ENCODE results near the gene DPH1.
A peak's percentile ranks its signal among the peaks of the same experiment; 100 is the strongest.

DPH1 gene

DNA sequence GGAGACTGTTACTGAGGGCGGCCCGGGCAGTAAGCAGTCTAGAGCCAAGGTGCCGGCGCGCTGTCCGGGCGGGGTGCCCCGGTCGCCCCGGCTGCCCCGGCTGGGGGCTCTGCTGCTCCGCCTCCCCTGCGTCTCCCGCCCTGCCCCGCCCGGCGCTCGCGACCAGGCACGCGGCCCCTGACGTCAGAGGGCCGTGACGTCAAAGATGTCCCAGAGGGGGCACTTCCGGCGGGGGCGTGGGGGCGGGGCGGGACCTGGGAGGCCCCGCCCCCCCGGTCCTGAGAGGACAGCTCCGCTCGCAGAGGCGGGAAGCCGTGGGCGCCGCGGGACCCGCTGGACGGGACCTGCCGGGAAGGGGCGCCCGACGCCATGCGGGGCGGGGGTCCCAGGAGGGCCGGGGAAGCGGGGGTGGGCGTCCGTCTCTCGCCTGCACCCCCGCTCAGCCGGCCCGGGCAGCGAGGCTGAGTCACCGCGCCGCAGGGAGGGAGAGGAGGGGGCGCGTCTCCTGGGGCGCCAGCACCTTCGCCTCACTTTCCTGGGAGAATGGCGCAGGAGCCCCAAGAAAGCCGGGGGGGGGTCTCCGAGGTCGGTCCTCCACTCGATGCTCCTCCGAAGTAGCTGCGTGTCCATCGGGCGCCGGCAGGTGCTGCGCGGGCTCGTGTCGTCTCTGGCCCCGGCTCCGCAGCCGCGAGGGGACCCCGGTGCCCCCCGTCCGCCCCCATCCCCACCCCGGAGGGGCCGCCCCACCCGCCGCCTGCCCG is 20.5 kb downstream of the DPH1 start:
- peak; percentile 75 for DNase-seq

DNA sequence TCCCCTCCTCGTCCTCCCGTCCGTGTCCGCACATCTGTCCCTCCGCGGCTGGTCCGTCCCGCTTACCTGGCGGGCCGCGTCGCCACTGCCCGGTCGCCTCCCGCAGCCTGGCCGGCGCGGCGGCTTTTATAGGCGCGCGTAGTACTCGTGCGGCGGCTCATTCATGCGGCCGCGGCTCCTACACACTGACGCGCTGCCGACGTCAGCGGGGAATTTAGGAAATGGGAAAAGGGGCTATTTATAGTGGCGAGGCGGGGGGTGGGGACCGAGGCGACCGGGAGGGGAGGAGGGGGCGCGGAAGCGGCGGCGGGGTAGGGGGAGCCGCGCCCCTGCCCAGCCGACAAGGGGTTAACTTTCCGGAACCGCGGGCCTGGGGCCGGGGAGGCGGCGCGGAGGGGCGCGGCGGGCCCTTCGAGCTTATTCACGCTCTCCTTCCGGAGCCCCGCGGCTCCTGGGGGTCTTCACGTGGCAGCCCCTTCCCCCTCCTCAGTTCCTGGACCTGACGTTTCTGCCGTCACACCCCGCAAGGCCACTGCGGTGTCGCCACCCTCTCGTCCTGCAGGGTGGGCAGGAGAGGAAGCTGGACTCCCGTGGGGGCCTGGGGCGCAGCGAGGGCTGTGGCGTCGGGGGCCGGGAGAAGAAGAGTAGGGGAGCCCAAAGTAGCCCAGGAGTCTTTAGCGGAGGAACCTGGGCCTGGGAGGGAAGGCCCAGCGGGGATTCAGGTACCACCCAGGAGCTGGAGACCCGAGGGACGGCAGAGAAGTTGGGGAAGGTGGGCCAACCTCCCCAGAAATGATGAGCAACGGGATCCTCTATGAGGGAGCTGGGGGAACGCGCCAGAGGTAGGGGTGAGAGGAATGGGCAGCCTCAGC is 21.3 kb downstream of the DPH1 start:
- DNase-seq: peak; percentile 24

DNA sequence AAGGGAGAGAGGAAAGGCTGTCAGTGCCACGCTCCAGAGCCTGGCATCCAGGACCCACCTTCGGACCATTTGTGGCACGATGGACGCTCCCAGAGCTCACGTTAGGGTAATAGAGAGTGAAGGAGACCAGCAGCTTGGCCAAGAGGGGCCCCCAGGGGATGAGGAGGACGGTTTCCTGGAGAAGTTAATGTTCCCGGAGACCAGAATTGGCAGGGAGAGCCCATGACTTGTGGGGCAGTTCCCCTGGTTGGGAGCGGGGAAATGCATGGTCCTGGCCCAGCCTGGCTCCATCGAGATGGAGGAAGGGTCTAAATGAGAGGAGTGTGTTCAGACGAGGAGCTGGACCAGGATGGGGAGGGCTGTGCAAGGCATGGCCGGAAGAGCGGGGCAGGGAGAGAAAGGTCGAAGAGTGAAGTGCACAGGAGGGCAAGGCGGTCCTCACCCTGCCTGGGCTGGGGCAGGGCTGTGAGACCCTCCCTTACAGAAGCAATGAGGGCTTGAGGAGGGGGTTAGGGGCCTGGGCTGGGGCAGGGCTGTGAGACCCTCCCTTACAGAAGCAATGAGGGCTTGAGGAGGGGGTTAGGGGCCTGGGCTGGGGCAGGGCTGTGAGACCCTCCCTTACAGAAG is 22.1 kb downstream of the DPH1 start:
- DNase-seq: no peak

DNA sequence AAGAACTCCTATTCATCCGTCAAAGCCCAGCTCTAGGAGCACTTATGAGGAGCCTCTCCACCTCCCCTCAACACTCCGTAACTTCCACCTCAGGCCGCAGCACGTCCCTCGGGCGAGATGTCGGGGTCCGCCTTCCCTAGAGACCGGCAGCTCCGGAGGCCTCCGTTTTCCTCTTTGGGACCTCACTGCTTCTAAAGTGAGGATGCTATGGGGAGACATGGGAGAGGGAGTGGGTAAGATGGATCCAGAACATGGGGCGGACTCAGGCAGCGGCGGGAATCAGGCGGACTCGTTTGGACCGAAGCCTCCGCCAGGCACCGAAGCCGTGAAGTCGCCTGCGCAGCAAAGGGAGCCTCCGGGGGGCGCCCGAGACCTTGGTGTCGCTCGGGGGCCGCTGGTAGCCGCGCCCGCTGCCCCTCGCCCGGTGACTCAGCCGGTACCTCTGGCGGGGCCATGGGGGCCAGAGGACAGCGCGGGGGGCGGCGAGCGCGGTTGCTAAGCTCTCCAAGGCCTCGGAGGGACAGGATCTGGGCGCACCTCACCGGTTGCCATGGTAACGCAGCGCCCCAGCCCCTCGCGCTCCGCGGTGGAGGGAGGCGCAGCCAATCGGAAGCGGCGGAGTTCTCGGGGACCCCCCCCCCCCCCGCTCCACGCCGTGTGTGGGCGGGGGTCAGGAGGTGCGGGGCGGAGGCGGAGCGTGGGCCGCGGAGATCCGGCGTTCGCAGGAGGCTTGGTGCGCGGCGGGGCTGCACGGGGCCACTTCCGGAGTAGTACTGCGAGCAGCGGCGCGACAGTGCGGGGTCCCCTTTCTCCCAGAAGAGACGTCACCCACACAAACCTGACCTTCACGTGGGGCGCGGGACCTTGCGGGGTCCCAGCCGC is 23.7 kb downstream of the DPH1 start:
- peak; percentile 80 for DNase-seq

DNA sequence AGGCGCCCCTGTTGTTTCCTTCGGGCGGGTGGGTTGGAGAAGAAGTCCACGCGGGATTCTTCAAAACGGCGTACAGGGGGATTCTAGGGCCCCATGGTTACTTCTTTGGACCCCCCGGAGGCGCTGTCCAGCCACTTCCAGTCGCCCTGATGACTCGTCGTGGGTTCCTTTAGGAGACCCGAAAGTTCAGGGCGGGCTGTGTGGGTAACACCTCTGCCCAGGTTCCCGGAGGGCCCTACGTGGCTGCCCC is 24.2 kb downstream of the DPH1 start:
- DNase-seq: no peak

DNA sequence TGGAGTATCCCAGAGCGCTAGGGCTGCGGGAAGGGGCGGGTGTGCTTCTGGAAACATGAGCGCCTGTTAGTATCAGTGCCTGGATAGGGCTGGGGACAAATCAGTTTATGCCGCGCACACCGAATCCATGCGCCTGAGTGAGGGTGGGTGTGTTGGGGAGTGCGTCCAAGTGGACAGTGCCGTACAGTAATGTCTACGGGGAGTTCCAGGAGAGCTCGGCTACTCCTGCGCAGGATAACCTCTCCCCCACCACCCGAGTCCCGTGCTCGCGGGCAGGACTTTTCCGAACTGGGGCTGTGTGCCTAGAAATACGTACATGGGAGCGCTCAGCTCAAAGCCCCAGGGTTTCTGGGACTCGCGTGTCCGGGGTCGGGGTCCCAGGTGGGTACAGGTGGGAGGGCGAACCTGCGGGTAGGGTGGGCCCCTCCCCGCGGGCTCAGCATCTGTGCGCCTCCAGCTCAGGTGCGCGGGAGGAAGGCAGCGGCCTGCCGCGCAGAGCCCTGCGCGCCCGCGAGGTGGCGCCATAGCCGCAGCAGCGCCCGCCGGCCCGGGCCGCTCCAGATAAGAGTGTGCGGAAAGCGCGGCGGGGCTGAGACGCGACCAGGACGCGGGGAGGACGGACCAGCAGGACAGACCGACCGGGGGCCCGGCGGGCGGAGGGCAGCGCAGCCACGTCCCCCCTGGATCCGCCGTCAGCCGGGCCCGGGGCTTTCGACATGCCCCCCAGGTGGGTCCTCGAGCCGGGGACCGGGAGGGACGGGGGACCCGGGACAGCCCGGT is 24.7 kb downstream of the DPH1 start, which contains the start of gene HIC1:
HIC1 (plus strand) TSS at position 592 of the 780 bp plus-strand sequence. CDS start 1,588 bp downstream, outside the sequence.
- peak; percentile 83 for DNase-seq

DNA sequence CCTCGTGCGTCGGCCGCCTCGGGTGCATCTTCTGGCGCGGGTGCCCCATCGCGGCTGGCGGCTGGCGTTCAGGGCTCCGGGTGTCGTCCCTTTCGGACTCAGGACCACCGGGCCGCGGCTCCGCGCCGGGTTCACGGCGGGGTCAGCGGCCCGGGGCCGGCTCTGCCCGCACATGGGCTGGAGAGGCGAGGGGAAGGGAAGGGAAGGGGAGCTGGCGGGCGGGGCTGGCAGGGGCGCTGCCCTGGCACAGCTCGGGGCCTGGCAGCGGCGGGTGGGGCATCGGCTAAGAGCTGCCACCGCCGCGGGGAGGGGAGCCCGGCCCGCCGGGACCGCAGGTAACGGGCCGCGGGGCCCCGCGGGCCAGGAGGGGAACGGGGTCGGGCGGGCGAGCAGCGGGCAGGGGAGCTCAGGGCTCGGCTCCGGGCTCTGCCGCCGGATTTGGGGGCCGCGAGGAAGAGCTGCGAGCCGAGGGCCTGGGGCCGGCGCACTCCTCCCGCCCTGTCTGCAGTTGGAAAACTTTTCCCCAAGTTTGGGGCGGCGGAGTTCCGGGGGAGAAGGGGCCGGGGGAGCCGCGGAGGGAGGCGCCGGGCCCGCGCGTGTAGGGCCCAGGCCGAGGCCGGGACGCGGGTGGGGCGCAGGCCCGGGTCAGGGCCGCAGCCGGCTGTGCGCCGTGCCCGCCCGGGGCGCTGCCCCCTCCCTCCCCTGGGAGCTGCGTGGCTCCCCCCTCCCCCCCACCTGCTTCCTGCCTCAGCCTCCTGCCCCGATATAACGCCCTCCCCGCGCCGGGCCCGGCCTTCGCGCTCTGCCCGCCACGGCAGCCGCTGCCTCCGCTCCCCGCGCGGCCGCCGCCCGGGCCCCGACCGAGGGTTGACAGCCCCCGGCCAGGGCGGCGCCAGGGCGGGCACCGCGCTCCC is 25.6 kb downstream of the DPH1 start:
- peak; percentile 33 for DNase-seq

DNA sequence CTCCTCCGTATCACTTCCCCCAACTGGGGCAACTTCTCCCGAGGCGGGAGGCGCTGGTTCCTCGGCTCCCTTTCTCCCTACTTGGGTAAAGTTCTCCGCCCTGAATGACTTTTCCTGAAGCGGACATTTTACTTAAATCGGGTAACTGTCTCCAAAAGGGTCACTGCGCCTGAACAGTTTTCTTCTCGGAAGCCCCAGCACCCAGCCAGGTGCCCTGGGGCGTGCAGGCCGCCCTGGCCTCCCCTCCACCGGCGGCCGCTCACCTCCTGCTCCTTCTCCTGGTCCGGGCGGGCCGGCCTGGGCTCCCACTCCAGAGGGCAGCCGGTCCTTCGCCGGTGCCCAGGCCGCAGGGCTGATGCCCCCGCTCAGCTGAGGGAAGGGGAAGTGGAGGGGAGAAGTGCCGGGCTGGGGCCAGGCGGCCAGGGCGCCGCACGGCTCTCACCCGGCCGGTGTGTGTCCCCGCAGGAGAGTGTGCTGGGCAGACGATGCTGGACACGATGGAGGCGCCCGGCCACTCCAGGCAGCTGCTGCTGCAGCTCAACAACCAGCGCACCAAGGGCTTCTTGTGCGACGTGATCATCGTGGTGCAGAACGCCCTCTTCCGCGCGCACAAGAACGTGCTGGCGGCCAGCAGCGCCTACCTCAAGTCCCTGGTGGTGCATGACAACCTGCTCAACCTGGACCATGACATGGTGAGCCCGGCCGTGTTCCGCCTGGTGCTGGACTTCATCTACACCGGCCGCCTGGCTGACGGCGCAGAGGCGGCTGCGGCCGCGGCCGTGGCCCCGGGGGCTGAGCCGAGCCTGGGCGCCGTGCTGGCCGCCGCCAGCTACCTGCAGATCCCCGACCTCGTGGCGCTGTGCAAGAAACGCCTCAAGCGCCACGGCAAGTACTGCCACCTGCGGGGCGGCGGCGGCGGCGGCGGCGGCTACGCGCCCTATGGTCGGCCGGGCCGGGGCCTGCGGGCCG is 26.5 kb downstream of the DPH1 start:
- DNase-seq: peak; percentile 56

DNA sequence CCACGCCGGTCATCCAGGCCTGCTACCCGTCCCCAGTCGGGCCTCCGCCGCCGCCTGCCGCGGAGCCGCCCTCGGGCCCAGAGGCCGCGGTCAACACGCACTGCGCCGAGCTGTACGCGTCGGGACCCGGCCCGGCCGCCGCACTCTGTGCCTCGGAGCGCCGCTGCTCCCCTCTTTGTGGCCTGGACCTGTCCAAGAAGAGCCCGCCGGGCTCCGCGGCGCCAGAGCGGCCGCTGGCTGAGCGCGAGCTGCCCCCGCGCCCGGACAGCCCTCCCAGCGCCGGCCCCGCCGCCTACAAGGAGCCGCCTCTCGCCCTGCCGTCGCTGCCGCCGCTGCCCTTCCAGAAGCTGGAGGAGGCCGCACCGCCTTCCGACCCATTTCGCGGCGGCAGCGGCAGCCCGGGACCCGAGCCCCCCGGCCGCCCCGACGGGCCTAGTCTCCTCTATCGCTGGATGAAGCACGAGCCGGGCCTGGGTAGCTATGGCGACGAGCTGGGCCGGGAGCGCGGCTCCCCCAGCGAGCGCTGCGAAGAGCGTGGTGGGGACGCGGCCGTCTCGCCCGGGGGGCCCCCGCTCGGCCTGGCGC is 27.3 kb downstream of the DPH1 start:
- no peak for DNase-seq

DNA sequence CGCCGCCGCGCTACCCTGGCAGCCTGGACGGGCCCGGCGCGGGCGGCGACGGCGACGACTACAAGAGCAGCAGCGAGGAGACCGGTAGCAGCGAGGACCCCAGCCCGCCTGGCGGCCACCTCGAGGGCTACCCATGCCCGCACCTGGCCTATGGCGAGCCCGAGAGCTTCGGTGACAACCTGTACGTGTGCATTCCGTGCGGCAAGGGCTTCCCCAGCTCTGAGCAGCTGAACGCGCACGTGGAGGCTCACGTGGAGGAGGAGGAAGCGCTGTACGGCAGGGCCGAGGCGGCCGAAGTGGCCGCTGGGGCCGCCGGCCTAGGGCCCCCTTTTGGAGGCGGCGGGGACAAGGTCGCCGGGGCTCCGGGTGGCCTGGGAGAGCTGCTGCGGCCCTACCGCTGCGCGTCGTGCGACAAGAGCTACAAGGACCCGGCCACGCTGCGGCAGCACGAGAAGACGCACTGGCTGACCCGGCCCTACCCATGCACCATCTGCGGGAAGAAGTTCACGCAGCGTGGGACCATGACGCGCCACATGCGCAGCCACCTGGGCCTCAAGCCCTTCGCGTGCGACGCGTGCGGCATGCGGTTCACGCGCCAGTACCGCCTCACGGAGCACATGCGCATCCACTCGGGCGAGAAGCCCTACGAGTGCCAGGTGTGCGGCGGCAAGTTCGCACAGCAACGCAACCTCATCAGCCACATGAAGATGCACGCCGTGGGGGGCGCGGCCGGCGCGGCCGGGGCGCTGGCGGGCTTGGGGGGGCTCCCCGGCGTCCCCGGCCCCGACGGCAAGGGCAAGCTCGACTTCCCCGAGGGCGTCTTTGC is 28.0 kb downstream of the DPH1 start:
- peak; percentile 9 for DNase-seq

DNA sequence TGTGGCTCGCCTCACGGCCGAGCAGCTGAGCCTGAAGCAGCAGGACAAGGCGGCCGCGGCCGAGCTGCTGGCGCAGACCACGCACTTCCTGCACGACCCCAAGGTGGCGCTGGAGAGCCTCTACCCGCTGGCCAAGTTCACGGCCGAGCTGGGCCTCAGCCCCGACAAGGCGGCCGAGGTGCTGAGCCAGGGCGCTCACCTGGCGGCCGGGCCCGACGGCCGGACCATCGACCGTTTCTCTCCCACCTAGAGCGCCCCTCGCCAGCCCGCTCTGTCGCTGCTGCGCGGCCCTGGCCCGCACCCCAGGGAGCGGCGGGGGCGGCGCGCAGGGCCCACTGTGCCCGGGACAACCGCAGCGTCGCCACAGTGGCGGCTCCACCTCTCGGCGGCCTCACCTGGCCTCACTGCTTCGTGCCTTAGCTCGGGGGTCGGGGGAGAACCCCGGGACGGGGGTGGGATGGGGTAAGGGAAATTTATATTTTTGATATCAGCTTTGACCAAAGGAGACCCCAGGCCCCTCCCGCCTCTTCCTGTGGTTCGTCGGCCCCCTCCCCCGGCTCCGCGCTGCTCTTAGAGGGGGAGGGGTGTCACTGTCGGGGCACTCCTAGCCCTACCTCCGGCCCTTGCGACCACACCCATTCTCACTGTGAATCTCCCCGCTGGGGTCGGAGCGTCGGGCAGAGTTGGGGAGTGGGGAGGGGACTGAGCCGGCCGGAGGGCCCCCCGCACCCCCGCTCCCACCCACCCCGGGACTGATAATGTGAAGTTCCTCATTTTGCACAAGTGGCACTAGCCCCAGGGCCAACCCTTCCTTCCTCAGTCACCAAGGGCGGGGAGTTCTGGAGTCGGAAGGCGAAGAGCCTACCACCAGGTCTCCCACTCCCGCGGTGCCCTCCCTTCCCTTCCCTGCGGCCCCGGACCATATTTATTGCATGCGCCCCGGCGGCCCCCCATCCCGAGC is 28.9 kb downstream of the DPH1 start:
- DNase-seq: peak; percentile 72

DNA sequence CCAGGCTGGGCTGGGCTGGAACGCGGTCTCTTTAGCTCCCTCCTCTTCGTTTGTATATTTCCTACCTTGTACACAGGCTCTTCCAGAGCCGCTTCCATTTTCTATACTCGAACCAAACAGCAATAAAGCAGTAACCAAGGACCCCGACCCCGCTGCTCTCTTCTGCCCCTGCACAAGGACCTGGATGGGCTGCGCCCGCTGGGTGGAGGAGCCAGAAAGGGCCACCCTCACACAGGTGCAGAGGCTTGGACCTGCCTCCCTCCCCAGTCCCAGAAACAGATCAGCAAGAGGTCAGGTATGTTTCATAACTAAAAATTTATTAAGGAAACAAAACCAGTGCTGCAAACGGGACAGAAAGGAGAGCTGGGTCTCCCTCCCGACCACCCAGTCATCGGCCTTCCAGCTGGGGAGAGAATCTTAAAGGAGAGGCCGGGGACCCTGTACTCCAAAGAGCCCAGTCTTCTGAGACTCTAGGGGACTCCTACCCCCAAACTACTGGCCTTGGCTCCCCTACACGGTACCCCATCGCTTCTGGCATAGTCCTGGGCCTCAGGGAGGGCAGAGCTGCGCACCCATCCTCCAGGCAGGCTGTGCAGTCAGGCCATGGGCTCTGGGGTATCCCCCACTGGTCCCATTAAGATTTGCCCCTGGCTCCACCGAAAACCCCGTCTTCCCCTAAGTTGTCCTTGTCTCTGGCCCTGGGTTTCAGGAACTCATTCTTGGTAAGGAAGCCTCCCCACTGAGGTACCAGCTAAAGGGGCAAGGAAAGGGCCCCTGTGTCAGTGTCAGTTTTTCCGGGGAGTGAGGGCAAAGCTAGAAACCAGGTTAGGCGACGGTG is 29.8 kb downstream of the DPH1 start:
- no peak for DNase-seq

DNA sequence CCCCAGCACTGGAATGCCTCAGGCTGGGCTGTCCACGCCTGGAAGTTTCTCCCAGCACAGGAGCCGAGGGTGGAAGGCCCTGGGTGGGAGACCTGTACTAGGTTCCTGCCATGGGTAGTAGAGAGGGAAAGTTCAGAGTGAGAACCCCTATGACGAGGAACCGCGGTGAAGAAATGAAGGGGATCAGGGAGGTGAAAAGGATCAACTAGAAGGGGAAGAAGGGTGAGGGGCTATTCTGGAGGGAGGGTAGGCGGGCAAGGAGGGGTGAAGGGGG is 30.4 kb downstream of the DPH1 start:
- DNase-seq: no peak

DNA sequence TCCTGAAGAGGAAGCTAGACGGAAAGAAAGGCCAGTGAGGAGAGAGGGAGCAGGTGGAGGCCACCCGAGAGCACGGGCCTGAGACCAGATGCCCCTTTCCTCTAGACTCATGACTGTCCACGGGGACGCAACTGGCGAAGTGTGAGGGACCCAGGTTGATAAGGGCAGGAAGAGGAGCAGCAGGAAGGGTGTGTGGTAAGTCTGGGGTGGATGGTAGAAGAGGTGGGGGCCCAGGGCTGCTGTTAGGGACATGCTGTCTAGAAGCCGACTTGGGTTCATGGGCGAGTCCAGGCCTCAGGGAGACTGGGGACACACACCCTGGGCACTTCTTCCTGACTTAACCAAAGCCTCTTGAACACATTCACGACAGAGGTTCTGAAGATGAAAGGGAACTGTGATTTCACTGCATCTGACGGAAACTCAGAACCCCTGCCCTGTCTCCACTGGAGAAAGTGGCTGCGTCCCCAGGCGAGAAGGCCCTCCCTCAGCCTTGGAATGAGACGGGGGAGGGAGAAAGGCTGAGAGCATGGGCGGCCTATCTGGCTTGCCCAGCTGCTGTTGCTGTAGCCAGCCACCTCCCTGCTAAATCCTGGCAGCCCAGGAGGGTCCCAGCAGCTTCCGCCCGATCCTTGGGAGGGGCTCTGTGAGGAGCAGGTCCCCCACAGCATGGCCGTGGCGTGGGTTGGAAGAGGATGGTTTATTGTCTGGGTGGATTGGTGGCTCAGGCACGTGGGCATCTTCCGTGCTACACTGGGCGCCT is 30.9 kb downstream of the DPH1 start:
- DNase-seq: no peak

DNA sequence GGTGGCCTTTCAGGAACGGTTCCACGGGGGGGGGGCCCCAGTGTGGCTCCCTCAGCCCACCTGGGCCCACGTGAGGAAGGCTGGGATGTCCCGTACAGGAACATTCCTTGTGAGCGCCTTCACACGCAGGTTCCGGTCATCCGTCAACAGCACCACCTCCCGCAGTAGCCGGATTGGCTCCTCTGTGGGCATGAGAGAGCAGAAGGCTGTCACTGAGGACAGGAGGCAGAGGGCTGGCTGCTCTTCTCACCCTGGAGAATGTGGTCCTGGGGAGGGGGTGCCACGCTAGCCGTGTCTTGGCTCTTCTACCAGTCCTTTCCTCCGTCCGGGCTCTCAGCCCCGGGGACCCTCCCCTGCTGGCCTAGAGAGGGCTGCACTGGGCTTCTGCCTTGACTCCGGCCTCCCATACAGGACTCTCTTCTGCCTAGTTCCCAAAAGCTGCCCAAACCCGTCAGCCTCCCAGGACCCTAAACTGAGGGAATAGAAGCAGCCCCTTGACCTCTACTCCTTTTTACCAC is 31.5 kb downstream of the DPH1 start:
- no peak for DNase-seq
